ES-I3 (cell line): ENCODE measurements around the gene FAIM.
"Not testable (repeated sequence)": the region's sequence is repeated elsewhere in the genome, so short reads cannot be mapped to it uniquely, and the experiment has no call there.

Source experiments
- H3K36me3 ChIP-seq: 2 replicates; pipeline ENCODE4 v1.6.1; 2013; ENCODE audit warnings: mild to moderate bottlenecking, low read length, control low read depth, moderate library complexity; ENCODE audit not compliant: insufficient read depth
- H3K4me1 ChIP-seq: 2 replicates; pipeline ENCODE4 v1.6.1; 2013; ENCODE audit warnings: mild to moderate bottlenecking, control low read depth, low read length; ENCODE audit not compliant: insufficient read depth
- H3K9ac ChIP-seq: 2 replicates; pipeline ENCODE4 v1.6.1; 2013; ENCODE audit warnings: low read depth, mild to moderate bottlenecking, low read length, moderate library complexity
- H3K9me3 ChIP-seq: 2 replicates; pipeline ENCODE4 v1.6.1; 2013; ENCODE audit warnings: mild to moderate bottlenecking, low read length, moderate library complexity; ENCODE audit not compliant: control insufficient read depth, insufficient read depth

FAIM gene

DNA sequence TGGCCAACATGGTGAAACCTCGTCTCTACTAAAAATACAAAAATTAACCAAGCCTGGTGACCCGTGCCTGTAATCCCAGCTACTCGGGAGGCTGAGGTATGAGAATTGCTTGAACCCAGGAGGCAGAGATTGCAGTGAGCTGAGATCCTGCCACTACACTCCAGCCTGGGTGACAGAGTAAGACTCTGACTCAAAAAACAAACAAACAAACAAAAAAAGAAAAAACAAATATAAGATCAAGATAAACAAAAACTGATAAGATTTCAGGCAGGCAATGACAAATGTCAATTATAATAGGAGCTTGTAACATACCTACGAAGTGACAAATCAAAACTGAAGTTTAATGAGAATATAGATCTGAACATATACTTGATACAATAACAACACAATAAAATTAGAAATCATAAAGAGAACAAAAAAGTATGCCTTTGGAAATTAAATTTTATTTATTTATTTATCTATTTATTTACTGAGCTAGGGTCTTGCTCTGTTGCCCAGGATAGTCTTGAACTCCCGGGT lies 70.4 kb downstream of the FAIM start:
- Histone ChIP-seq H3K36me3 (no peaks in the 10 kb centered on the region; the same call in 1 of the 2 replicates), H3K4me1 (peaks cover 4% of the 10 kb centered on the region), H3K9ac (no peak overlapping the region)

DNA sequence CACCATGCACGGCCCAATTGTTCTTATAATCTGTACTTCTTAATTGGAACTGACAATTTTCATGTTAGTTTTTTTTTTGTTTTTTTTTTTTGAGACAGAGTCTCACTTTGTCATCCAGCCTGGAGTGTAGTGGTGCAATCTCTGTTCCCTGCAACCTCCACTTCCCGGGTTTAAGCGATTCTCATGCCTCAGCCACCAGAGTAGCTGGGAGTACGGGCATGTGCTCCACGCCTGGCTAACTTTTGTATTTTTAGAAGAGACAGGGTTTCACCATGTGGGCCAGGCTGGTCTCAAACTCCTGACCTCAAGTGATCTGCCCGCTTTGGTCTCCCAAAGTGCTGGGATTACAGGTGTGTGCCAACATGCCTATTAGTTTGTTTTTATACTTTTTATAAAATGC lies 72.4 kb downstream of the FAIM start:
- H3K4me1 ChIP-seq, H3K9ac ChIP-seq, H3K36me3 ChIP-seq, H3K9me3 ChIP-seq: not testable (repeated sequence)

More for the DNA sequence above, 70.4 kb downstream of the FAIM start:
- peaks cover 8% of the 10 kb centered on the region for H3K9me3 ChIP-seq

DNA sequence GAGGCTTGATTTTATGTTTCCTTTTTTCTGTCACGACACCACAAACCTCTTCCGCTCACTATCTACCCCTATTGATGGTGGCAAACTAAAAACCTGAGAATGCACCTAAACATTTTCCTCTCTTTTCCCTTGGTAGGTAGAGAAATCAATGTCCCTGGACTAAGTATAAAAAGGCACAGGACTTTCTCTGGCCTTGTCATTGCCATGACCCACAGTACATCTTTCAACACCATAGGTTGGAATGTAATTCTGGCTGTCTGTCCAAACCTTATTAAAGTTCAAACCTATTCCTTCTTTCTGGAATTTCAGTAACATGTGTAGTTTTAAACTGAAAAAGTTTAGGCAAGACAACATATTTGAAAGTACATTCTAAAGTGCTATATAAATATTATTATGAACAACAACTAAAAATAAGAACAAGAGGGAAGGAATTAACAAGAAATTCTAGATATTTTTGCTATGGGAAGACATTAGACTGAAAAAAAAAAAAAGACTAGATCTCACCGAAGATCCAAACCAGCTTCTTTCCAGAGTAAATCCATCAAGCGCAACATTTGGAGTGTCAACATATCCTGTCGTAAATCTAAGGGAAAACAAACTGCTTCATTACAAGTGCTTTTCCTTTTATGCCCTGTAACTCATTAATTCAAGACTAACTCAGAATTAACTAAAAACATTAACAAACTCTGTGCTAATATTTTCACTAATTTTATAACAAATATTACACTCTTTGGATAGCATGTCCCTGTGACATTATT lies 73.1 kb downstream of the FAIM start:
- Histone ChIP-seq H3K36me3 (no peaks in the 10 kb centered on the region; the same call in 1 of the 2 replicates), H3K9ac (no peak overlapping the region), H3K9me3 (peaks cover 3% of the 10 kb centered on the region), H3K4me1 (no peaks in the 10 kb centered on the region)

DNA sequence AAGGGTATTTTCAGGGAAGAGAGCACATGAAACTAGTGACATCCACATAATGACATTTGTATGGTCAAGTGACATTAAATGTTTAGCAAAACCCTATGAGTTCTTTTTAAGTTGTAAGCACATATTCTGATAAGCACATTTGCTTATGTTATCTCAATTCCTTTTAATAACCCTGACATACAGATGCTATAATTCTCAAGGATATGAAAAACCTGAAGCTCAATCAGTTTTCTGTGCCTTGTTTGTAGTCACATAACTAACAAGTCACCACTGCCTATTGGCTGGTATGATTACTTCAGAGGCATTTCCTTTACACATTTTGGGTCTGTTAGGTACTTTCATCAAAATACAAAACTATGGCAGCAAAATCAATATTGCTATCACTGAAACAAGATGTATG lies 74.1 kb downstream of the FAIM start:
- no peak overlapping the region for H3K9ac ChIP-seq

More for the DNA sequence above, 74.1 kb downstream of the FAIM start:
- H3K9me3 ChIP-seq, result no peaks in the 10 kb centered on the region
- no peaks in the 10 kb centered on the region; the same call in 1 of the 2 replicates for H3K36me3 ChIP-seq
- no peaks in the 10 kb centered on the region for H3K4me1 ChIP-seq
